Right lobe of liver (tissue), 6 donors: ENCODE results near the gene SNRNP48. TPM values are rescaled to one million over a fixed set of nuclear protein-coding genes. Genes with fewer than 3 reads are reported as not detected.

Experiments used
- ATAC-seq, 4 donors: fragments of 200-7000 bp; cut with Tn5 transposase; one replicate each; pipeline ENCODE4 v1.9.1; 2020; ENCODE audit warnings: mild to moderate bottlenecking in 4 of 4, moderate library complexity in 4 of 4
- DNase-seq, 3 donors: peaks; one replicate each; pipeline ENCODE4 v3.0.0-alpha.2; 2020
- H3K27ac ChIP-seq, 3 donors: fragments of 200-600 bp; one replicate each; pipeline ENCODE4 v1.8.0; 2022
- H3K27me3 ChIP-seq, 2 donors: fragments of 200-600 bp; one replicate each; pipeline ENCODE4 v1.8.0; 2022
- H3K36me3 ChIP-seq, 4 donors: fragments of 200-600 bp; sonication (generic) in 1 of 4; one replicate each; pipeline versions ENCODE4 v1.5.1 to v1.8.0; 2017 to 2022; ENCODE audit warnings: control low read depth in 1 of 4
- H3K4me1 ChIP-seq, 4 donors: fragments of 200-600 bp; sonication (generic) in 1 of 4; one replicate each; pipeline versions ENCODE4 v1.5.1 to v1.8.0; 2017 to 2022; ENCODE audit warnings: control low read depth in 1 of 4
- H3K4me3 ChIP-seq, 3 donors: fragments of 200-600 bp; one replicate each; pipeline ENCODE4 v1.8.0; 2022
- H3K9me3 ChIP-seq, 4 donors: fragments of 200-600 bp; sonication (generic) in 1 of 4; one replicate each; pipeline versions ENCODE4 v1.5.1 to v1.8.0; 2017 to 2022; ENCODE audit warnings: control low read depth in 1 of 4
- POLR2A ChIP-seq: fragments of 450-650 bp; IDR thresholded peaks from one replicate; pipeline ENCODE4 v1.6.1; 2017; ENCODE audit warnings: antibody characterized with exemption, mild to moderate bottlenecking
- WGBS: methylation state at CpG from one replicate; pipeline ENCODE4 v1.1.6; 2018; ENCODE audit warnings: low coverage, low lambda C conversion rate; ENCODE audit not compliant: insufficient coverage; ENCODE audit errors: missing lambda C conversion rate; 5-methylcytosine and 5-hydroxymethylcytosine counted together
- intact Hi-C, 2 donors: fragments of 100-400 bp; cut with DNase I; formaldehyde crosslinking; loops; one replicate each; pipeline versions ENCODE4 v1.11.2 to v1.14.1; 2022
- total RNA-seq, 6 experiments: library from RNA; depleted of rRNA in 2 of 6; stranded (reverse); fragments of >200 nt in 2 of 6; fragmentation: NEBNext Ultra II Directional in 3 of 6; extraction: Animal tissue kit (Norgen Biotek cat#: 25700) in 3 of 6; gene quantifications; one replicate each; pipeline versions ENCODE4 v1.1.0 to v1.2.4, GENCODE V29; 2016 to 2023
- TF ChIP-seq, protein P1 (sequence below), 4 donors: fragments of 200-600 bp in 3 of 4; fragments of 450-650 bp in 1 of 4; IDR thresholded peaks; one replicate each; pipeline versions ENCODE4 v1.5.1 to v1.8.0; 2016 to 2022; ENCODE audit warnings: antibody characterized with exemption in 4 of 4, mild to moderate bottlenecking in 2 of 4
- donor health status: DM: no; HTN: yes; CAD: no.
- donor health status: DM: no; HTN: no; CAD: no.
- donor health status: DM: no; HTN: no; CAD: no.
- donor health status: DM: no; HTN: yes; CAD: no.
- donor health status: DM: no; HTN: yes; CAD: no.

SNRNP48 gene
- total RNA-seq, 6 experiments from 2014 or later = 4.7 to 13.7 (median 7.0) TPM

DNA sequence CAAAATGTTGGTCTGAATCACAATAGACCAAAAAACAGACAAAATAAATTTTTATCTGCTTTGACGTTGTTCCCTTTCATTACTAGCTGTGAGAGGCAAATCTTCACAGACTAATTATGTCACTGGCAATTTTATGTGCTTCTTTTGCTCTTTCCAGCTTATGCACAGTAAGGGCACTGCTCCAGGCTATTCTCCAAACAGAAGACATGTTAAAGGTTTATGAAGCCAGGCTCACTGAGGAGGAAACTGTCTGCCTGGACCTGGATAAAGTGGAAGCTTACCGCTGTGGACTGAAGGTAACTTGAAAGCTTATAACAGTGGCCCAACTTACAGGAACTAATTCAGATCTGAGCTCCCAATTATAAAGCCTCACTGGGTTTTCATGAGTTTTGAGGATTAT lies 15.5 kb upstream of the SNRNP48 start:
- 82% methylated on average over 2 of the region's 2 CpGs for WGBS
- no peaks in the 10 kb centered on the region for H3K4me1 ChIP-seq
- no peak overlapping the region for H3K27ac ChIP-seq
- TF ChIP-seq, protein P1, sequence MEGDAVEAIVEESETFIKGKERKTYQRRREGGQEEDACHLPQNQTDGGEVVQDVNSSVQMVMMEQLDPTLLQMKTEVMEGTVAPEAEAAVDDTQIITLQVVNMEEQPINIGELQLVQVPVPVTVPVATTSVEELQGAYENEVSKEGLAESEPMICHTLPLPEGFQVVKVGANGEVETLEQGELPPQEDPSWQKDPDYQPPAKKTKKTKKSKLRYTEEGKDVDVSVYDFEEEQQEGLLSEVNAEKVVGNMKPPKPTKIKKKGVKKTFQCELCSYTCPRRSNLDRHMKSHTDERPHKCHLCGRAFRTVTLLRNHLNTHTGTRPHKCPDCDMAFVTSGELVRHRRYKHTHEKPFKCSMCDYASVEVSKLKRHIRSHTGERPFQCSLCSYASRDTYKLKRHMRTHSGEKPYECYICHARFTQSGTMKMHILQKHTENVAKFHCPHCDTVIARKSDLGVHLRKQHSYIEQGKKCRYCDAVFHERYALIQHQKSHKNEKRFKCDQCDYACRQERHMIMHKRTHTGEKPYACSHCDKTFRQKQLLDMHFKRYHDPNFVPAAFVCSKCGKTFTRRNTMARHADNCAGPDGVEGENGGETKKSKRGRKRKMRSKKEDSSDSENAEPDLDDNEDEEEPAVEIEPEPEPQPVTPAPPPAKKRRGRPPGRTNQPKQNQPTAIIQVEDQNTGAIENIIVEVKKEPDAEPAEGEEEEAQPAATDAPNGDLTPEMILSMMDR (IDR thresholded peaks at IDR 0.05) = no peak
- no peak for TF ChIP-seq POLR2A
- DNase-seq (no peak), ATAC-seq (no peak)
- H3K4me3 ChIP-seq = no peak overlapping the region
- H3K27me3 ChIP-seq = no peaks in the 10 kb centered on the region
- H3K9me3 ChIP-seq = no peaks in the 10 kb centered on the region
- intact Hi-C loops = no loop called here
- H3K36me3 ChIP-seq = peaks cover 0 to 99% (median 42%) of the 10 kb centered on the region in 4 donors

DNA sequence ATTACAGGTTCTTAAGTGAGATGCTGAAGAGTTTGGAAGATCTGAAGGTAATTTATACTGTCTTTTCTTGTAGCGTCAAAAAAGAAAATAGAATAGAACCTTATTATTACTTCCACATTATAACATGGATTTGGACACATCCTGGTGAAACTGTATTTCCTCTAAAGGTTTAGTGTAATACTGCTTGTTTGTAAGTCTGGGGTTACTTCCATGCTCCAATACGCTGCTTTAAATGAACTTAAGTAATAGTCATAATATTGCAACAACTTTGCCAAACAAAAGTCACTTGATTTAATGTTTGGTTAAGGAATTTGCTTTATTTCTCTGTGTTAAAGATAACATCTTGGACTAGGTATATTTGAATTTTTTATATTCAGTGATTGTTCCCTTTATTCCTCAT lies 11.5 kb upstream of the SNRNP48 start:
- no peak for TF ChIP-seq POLR2A
- TF ChIP-seq, protein P1 (IDR thresholded peaks at IDR 0.05) = no peak
- WGBS = 31% methylated on average over 2 of the region's 2 CpGs
- ATAC-seq (no peak), DNase-seq (no peak)
- H3K4me1 ChIP-seq = peaks cover 0 to 14% (median 6%) of the 10 kb centered on the region in 4 donors
- intact Hi-C loops = no loop called here
- no peaks in the 10 kb centered on the region for H3K27me3 ChIP-seq
- H3K27ac ChIP-seq = no peak overlapping the region
- H3K36me3 ChIP-seq = peaks cover 0 to 84% (median 43%) of the 10 kb centered on the region in 4 donors
- H3K4me3 ChIP-seq = no peak overlapping the region
- no peaks in the 10 kb centered on the region for H3K9me3 ChIP-seq

DNA sequence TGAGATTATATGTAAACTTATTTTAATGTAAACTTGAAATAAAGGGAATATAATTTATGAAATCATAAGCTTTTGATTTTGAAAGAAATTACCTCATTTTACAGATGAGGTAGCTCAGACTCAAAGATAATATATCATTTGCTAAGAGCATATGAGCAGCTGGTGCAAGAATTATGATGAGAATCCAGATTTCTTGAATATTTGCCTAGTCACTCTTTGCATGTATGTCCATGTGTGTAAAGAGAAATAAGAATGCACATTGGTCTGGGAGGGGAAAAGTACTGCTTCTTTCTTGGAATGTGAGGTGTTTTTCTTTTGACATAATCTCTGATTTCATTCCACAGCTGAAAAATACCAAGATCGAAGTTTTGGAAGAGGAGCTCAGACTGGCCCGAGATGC lies 11.1 kb upstream of the SNRNP48 start:
- H3K27me3 ChIP-seq = no peaks in the 10 kb centered on the region
- no peak for TF ChIP-seq POLR2A
- TF ChIP-seq, protein P1 (IDR thresholded peaks at IDR 0.05) = no peak
- H3K4me3 ChIP-seq = no peak overlapping the region
- 79% methylated on average over 2 of the region's 2 CpGs for WGBS
- H3K27ac ChIP-seq = no peak overlapping the region
- intact Hi-C loops = no loop called here
- no peaks in the 10 kb centered on the region for H3K9me3 ChIP-seq
- peaks cover 0 to 14% (median 6%) of the 10 kb centered on the region in 4 donors for H3K4me1 ChIP-seq
- ATAC-seq = no peak
- DNase-seq = no peak
- peaks cover 0 to 81% (median 45%) of the 10 kb centered on the region in 4 donors for H3K36me3 ChIP-seq

DNA sequence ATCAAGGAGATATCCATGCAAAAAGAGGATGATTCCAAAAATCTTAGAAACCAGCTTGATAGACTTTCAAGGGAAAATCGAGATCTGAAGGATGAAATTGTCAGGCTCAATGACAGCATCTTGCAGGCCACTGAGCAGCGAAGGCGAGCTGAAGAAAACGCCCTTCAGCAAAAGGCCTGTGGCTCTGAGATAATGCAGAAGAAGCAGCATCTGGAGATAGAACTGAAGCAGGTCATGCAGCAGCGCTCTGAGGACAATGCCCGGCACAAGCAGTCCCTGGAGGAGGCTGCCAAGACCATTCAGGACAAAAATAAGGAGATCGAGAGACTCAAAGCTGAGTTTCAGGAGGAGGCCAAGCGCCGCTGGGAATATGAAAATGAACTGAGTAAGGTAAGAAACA lies 10.1 kb upstream of the SNRNP48 start:
- Histone ChIP-seq H3K36me3 (peaks cover 0 to 81% (median 40%) of the 10 kb centered on the region in 4 donors), H3K27me3 (no peaks in the 10 kb centered on the region), H3K4me3 (no peak overlapping the region), H3K27ac (no peak overlapping the region), H3K9me3 (no peaks in the 10 kb centered on the region), H3K4me1 (peaks cover 0 to 14% (median 6%) of the 10 kb centered on the region in 4 donors)
- intact Hi-C loops = no loop called here
- no peak for DNase-seq
- no peak for ATAC-seq
- 90% methylated on average over 6 of the region's 9 CpGs for WGBS
- TF ChIP-seq, protein P1 (IDR thresholded peaks at IDR 0.05) = no peak
- no peak for TF ChIP-seq POLR2A

DNA sequence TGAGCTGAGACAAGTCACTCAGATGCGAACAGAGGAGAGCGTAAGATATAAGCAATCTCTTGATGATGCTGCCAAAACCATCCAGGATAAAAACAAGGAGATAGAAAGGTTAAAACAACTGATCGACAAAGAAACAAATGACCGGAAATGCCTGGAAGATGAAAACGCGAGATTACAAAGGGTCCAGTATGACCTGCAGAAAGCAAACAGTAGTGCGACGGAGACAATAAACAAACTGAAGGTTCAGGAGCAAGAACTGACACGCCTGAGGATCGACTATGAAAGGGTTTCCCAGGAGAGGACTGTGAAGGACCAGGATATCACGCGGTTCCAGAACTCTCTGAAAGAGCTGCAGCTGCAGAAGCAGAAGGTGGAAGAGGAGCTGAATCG lies 9.5 kb upstream of the SNRNP48 start:
- no peak for TF ChIP-seq POLR2A
- TF ChIP-seq, protein P1 (IDR thresholded peaks at IDR 0.05) = no peak
- peaks cover 0 to 78% (median 37%) of the 10 kb centered on the region in 4 donors for H3K36me3 ChIP-seq

More for the DNA sequence above, 9.5 kb upstream of the SNRNP48 start:
- H3K4me1 ChIP-seq = peaks cover 0 to 14% (median 6%) of the 10 kb centered on the region in 4 donors
- no peak for DNase-seq
- H3K27ac ChIP-seq = no peak overlapping the region
- intact Hi-C loops = no loop called here
- H3K27me3 ChIP-seq = no peaks in the 10 kb centered on the region
- WGBS = 81% methylated on average over 13 of the region's 13 CpGs
- H3K9me3 ChIP-seq = no peaks in the 10 kb centered on the region
- ATAC-seq = peak; percentile 11 to 31 (median 16)
- no peak overlapping the region for H3K4me3 ChIP-seq
